Ectodermal cell (in vitro differentiated cells): ENCODE measurements around the gene FRMD8.

Source experiments
- H3K27ac ChIP-seq: 2 replicates; pipeline ENCODE4 v1.7.0; 2013; ENCODE audit warnings: mild to moderate bottlenecking, low read depth, low read length; ENCODE audit not compliant: insufficient read depth, poor library complexity, severe bottlenecking
- H3K27me3 ChIP-seq: 2 replicates; pipeline ENCODE4 v1.7.0; 2013; ENCODE audit warnings: mild to moderate bottlenecking, low read length; ENCODE audit not compliant: insufficient read depth, control insufficient read depth, poor library complexity, severe bottlenecking
- H3K36me3 ChIP-seq: one replicate; pipeline ENCODE4 v1.7.0; 2013; ENCODE audit warnings: low read length; ENCODE audit not compliant: control insufficient read depth, insufficient read depth
- H3K4me1 ChIP-seq: one replicate; pipeline ENCODE4 v1.7.0; 2013; ENCODE audit warnings: low read length; ENCODE audit not compliant: control insufficient read depth, insufficient read depth
- H3K4me3 ChIP-seq: 2 replicates; pipeline ENCODE4 v1.7.0; 2013; ENCODE audit warnings: low read depth, low read length, control low read depth; ENCODE audit not compliant: insufficient read depth
- H3K9me3 ChIP-seq: 2 replicates; pipeline ENCODE4 v1.7.0; 2013; ENCODE audit warnings: mild to moderate bottlenecking, low read length, moderate library complexity; ENCODE audit not compliant: control insufficient read depth
- WGBS, 2 experiments: methylation state at CpG; one replicate each; pipeline ENCODE4 v1.1.7; 2013; ENCODE audit warnings: missing lambda C conversion rate in 2 of 2; 5-methylcytosine and 5-hydroxymethylcytosine counted together

Gene FRMD8

DNA sequence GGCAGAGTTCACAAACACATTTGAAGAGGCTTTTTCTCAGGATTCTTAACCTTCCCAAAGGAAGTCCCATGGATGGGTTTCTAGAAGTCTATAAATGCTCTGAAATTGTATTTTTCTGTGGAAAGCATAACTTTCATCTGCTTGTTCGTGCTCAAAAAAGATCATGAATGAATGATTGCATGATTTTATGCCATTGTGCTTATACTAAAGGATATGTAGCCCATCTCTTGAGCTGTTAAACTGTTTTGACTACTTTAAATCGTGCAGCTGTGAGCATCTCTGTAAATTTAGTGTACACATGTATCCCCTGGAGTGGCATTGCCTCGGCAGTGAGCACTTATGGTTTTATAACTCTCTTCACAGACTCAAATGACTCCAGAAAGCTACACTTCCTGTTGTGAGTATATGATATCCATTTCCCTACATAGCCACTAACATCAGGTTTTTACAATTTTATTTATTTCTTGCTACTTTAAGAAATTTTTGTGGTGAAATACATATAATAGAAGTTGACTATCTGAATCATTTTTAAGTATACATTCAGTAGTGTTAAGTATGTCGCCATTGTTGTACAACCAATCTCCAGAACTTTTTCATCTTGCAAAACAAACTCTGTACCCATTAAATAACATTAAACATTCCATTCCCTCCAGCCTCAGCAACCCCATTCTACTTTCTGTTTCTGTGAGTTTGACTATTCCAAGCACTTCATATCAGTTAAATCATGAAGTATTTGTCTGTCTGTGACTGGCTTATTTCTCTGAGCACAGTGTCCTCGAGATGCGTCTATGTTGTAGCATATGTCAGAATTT, 44.2 kb downstream of the FRMD8 start:
- Histone ChIP-seq H3K27me3 (no peaks in the 10 kb centered on the region), H3K27ac (no peak overlapping the region), H3K4me3 (no peak overlapping the region), H3K36me3 (no peaks in the 10 kb centered on the region), H3K4me1 (peaks cover 16% of the 10 kb centered on the region), H3K9me3 (no peaks in the 10 kb centered on the region)
- 89 to 97% methylated on average over 4 to 6 of the region's 6 CpGs for WGBS, 2 experiments

GRCh38 chr11:65431451-65432099, 45.1 kb downstream of the FRMD8 start:
- no peak overlapping the region for H3K27ac ChIP-seq
- no peaks in the 10 kb centered on the region for H3K36me3 ChIP-seq

DNA sequence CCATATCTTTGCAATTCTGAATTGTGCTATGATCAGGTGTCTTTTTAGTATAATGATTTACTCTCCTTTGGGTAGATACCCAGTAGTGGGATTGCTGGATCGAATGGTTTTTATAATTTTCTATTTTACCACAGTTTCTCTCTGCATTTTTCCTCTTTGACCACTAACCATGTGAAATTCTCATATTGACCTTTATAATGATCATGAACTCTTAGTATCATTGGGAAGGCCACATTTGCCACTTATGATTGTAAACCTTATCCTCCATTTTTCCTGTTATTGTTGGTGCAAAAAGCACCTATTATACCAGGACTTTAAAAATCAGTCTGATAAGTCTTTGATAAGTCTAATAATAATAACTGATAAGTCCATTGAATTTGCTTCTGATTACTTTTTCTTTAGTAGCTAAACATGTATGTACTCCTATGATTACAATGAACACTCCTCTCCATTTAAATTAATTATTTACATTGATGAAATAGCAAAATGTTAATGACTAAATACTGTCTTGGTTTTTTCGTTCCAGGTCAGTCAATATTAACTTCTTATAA, 45.7 kb downstream of the FRMD8 start:
- Histone ChIP-seq H3K27ac (no peak overlapping the region), H3K9me3 (no peaks in the 10 kb centered on the region), H3K4me3 (no peak overlapping the region), H3K27me3 (no peaks in the 10 kb centered on the region), H3K4me1 (peaks cover 6% of the 10 kb centered on the region), H3K36me3 (no peaks in the 10 kb centered on the region)
- WGBS, 2 experiments: 93% methylated on average over 1 of the region's 2 CpGs; no CpG with 5 or more reads in 1 of the 2 experiments

More at GRCh38 chr11:65431451-65432099, 45.1 kb downstream of the FRMD8 start:
- Histone ChIP-seq H3K27me3 (no peaks in the 10 kb centered on the region), H3K4me1 (peaks cover 7% of the 10 kb centered on the region), H3K9me3 (no peaks in the 10 kb centered on the region), H3K4me3 (no peak overlapping the region)
- WGBS, 2 experiments: 92 to 93% methylated on average over 3 of the region's 4 CpGs

DNA sequence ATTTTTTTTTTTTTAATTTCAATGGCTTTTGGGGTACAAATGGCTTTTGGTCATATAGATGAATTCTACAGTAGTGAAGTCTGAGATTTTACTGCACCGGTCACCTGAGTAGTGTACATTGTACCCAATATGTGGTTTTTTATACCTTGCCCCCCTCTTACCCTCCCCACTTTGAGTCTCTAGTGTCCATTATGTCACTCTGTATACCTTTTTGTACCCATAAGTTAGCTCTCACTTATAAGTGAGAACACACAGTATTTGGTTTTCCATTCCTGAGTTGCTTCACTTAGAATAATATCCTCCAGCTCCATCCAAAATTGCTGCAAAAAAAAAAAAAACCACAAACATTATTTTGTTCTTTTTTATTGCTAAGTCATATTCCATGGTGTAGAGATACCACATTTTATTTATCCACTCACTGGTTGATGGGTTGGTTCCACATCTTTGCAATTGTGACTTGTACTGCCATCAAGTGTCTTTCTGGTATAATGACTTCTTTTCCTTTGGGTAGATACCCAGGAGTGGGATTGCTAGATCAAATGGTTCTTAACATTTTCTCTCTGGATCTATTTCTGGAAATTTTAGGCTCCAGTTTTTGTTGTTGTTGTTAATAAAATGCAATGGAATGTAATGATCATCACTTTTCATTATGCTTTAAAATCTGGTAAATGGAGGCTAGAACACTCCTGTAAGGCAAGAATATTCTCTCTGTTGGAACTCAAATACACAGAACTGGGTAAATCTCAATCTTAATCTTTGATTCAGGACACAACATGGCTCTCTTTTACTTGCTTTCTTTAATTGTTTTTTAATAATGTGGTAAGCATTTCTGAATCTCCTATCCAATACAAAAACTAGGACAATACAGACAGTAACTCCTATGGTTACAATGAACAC, 46.5 kb downstream of the FRMD8 start:
- 96 to 100% methylated on average over 1 of the region's 1 CpG for WGBS, 2 experiments
- H3K27ac ChIP-seq: no peak overlapping the region
- no peaks in the 10 kb centered on the region for H3K27me3 ChIP-seq
- H3K36me3 ChIP-seq: no peaks in the 10 kb centered on the region
- no peak overlapping the region for H3K4me3 ChIP-seq
- no peaks in the 10 kb centered on the region for H3K9me3 ChIP-seq
- H3K4me1 ChIP-seq: peaks cover 3% of the 10 kb centered on the region

- Histone ChIP-seq H3K9me3 (no peaks in the 10 kb centered on the region), H3K27ac (no peak overlapping the region), H3K27me3 (no peaks in the 10 kb centered on the region), H3K4me1 (peaks cover 3% of the 10 kb centered on the region), H3K4me3 (no peak overlapping the region), H3K36me3 (no peaks in the 10 kb centered on the region)
- 100% methylated on average over 2 of the region's 2 CpGs for WGBS, 2 experiments
Observed at GRCh38 chr11:65433657-65434056, 47.2 kb downstream of the FRMD8 start.

GRCh38 chr11:65434057-65434666, 47.7 kb downstream of the FRMD8 start:
- Histone ChIP-seq H3K9me3 (no peaks in the 10 kb centered on the region), H3K4me1 (peaks cover 3% of the 10 kb centered on the region), H3K36me3 (no peaks in the 10 kb centered on the region), H3K27ac (no peak overlapping the region), H3K4me3 (no peak overlapping the region), H3K27me3 (no peaks in the 10 kb centered on the region)
- WGBS, 2 experiments: 78 to 94% methylated on average over 6 of the region's 6 CpGs

DNA sequence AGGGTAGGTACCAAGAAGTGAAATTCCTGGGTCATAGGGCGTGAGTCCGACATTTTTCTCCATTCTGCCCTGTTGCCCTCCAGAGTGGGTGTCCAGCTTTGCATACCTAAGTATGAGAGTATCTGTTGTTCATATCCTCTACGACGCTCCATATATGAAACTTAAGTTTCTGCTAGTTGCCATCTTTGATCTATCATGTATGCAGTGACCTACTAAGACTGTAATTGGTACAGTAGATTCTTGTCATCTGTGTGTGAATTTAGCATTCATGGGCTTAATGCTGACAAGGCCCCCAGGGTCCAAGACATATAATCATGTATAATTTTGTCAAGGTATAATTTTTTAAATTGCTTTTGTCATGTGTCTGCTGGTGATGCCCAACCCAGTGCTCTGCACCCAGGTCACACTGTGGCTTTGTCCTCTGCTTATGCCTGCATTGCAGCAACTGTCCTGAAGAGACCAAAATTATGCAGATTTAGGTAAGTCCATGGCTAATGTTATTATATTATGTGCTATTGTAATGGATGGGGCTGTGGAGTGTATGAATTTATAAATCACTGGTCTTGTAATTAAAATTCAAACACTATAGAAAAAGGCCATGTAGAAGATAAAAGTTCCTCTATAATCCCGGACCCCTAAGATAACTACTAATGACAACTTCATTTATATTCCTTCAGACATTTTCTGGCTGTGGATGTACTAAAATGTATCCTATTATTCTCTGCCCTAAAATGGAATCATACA, 48.4 kb downstream of the FRMD8 start:
- H3K4me3 ChIP-seq: no peak overlapping the region
- no peaks in the 10 kb centered on the region for H3K36me3 ChIP-seq
- H3K27ac ChIP-seq: no peak overlapping the region
- peaks cover under 1% of the 10 kb centered on the region for H3K4me1 ChIP-seq
- H3K9me3 ChIP-seq: no peaks in the 10 kb centered on the region
- no peaks in the 10 kb centered on the region for H3K27me3 ChIP-seq
- WGBS, 2 experiments: 96 to 98% methylated on average over 4 to 5 of the region's 5 CpGs

DNA sequence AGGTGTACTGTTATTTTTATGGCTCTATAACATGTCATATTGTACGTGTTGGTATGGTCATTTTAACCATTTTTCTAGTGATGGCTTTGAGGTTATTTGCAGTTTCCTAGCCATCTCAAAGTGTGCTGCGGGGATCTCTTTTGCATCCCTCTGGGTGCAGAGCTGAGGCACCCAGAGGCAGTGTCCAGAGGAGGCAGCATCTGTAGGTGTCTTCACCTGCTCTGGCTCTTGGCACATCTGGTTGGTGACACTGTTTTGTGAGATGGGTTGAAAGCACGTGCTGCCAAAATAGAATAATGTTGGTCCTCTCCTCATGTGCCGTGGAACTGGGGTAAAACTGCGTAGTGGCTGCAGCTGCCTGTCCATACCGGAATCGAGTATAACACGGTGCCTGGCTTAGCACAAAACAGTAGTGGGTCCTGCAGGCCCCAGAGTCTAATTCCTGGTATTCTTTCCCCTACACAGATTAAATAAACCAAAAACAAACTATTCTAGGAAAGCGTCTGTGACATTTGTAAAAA, 49.0 kb downstream of the FRMD8 start:
- Histone ChIP-seq H3K27ac (no peak overlapping the region), H3K36me3 (no peaks in the 10 kb centered on the region), H3K9me3 (no peaks in the 10 kb centered on the region), H3K27me3 (no peaks in the 10 kb centered on the region), H3K4me1 (no peaks in the 10 kb centered on the region), H3K4me3 (no peak overlapping the region)
- WGBS, 2 experiments: 92 to 94% methylated on average over 9 of the region's 9 CpGs

- Histone ChIP-seq H3K27ac (no peak overlapping the region), H3K36me3 (no peaks in the 10 kb centered on the region)
- WGBS, 2 experiments: 93 to 95% methylated on average over 8 of the region's 8 CpGs
Observed at GRCh38 chr11:65435981-65436411, 49.6 kb downstream of the FRMD8 start.

More at GRCh38 chr11:65435981-65436411, 49.6 kb downstream of the FRMD8 start:
- Histone ChIP-seq H3K27me3 (no peaks in the 10 kb centered on the region), H3K9me3 (no peaks in the 10 kb centered on the region), H3K4me1 (no peaks in the 10 kb centered on the region), H3K4me3 (no peak overlapping the region)
